ENCODE results near the gene KIDINS220. TPM values are rescaled to one million over a fixed set of nuclear protein-coding genes. Genes with fewer than 3 reads are reported as not detected.
A peak's percentile ranks its signal among the peaks of the same experiment; 100 is the strongest.

The KIDINS220 gene
- total and polyA plus RNA-seq, 5 experiments from 2014 or later, result 19.3 to 54.1 (median 27.2) TPM

- Mint-ChIP-seq H3K36me3 (peaks cover 15 to 37% (median 18%) of the 10 kb centered on the region in 3 donors), H3K4me3 (no peak overlapping the region), H3K27me3 (no peaks in the 10 kb centered on the region), H3K4me1 (no peaks in the 10 kb centered on the region), H3K9me3 (no peaks in the 10 kb centered on the region), H3K27ac (peak overlapping the region in 1 of 10 donors; percentile 27)
- no peak for ATAC-seq
- DNase-seq, result no peak
- POLR2A ChIA-PET, result no interaction called here
Observed at GRCh38 chr2:8725838-8726237, 111.6 kb downstream of the KIDINS220 start.

- no peak for ATAC-seq
- no peaks in the 10 kb centered on the region for H3K4me1 Mint-ChIP-seq
- H3K4me3 Mint-ChIP-seq, result no peak overlapping the region
- peak overlapping the region in 2 of 10 donors; percentile 3 to 28 for H3K27ac Mint-ChIP-seq
- H3K27me3 Mint-ChIP-seq, result no peaks in the 10 kb centered on the region
- peaks cover 0 to 11% (median 0%) of the 10 kb centered on the region in 3 donors for H3K36me3 Mint-ChIP-seq
- POLR2A ChIA-PET, result no interaction called here
- H3K9me3 Mint-ChIP-seq, result no peaks in the 10 kb centered on the region
- DNase-seq, result no peak
Observed at GRCh38 chr2:8722986-8723385, 114.4 kb downstream of the KIDINS220 start.

- Mint-ChIP-seq H3K36me3 (peaks cover 0 to 4% (median 0%) of the 10 kb centered on the region in 3 donors), H3K27ac (no peak overlapping the region), H3K9me3 (peaks cover 0 to 4% (median 0%) of the 10 kb centered on the region in 9 donors), H3K4me1 (no peaks in the 10 kb centered on the region), H3K4me3 (no peak overlapping the region), H3K27me3 (no peaks in the 10 kb centered on the region)
- DNase-seq (no peak), ATAC-seq (no peak)
- POLR2A ChIA-PET, result no interaction called here
Observed at GRCh38 chr2:8721410-8721809, 116.0 kb downstream of the KIDINS220 start.

DNA sequence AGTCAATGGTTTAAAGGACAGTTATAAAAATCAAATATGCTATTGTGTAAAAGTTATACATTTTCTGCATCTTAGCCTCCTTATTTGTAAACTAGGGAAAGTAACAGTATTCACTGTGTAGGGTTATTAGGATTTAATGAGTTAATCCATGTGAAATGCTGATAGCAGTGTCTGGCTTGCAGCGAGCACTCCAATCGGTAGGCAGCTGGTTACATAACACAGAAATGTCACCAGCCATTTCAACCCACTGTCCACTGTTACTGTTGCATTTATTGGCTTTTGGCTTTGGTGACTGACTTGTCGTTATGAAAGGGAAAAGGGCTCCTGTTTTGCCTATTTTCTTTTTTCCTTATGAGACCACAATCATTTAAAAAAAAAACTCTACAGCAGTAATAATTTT, 116.7 kb downstream of the KIDINS220 start:
- no peak overlapping the region for H3K27ac Mint-ChIP-seq
- H3K36me3 Mint-ChIP-seq, result peaks cover 0 to 5% (median 0%) of the 10 kb centered on the region in 3 donors
- POLR2A ChIA-PET, result no interaction called here
- DNase-seq (no peak), ATAC-seq (no peak)
- no peak overlapping the region for H3K4me3 Mint-ChIP-seq
- H3K4me1 Mint-ChIP-seq, result no peaks in the 10 kb centered on the region
- H3K9me3 Mint-ChIP-seq, result peaks cover 0 to 7% (median 4%) of the 10 kb centered on the region in 9 donors
- H3K27me3 Mint-ChIP-seq, result peaks cover 0 to 5% (median 0%) of the 10 kb centered on the region in 5 donors

- DNase-seq, result no peak
- Mint-ChIP-seq H3K27ac (no peak overlapping the region), H3K36me3 (peaks cover 0 to 7% (median 0%) of the 10 kb centered on the region in 3 donors), H3K27me3 (peaks cover 0 to 10% (median 2%) of the 10 kb centered on the region in 5 donors), H3K4me1 (no peaks in the 10 kb centered on the region), H3K4me3 (no peak overlapping the region), H3K9me3 (peaks cover 0 to 12% (median 6%) of the 10 kb centered on the region in 9 donors)
- POLR2A ChIA-PET, result no interaction called here
- no peak for ATAC-seq
Observed at GRCh38 chr2:8719528-8719927, 117.9 kb downstream of the KIDINS220 start.

DNA sequence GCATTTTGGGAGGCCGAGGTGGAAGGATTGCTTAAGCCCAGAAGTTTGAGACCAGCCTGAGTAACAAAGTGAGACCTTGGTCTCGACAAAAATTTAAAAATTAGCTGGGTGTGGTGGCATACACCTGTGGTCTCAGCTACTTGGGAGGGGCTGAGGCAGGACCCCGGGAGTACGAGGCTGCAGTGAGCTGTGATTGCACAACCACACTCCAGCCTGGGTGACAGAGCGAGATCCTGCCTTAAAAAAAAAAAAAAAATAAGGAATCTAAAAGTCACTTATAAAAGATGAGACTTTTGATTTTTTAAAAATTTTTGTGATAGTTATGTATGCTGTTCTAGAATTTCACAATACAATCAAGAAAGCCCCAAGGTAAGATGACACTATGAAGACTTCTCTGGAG, 122.4 kb downstream of the KIDINS220 start:
- peaks cover 4 to 31% (median 12%) of the 10 kb centered on the region in 5 donors for H3K27me3 Mint-ChIP-seq
- H3K27ac Mint-ChIP-seq, result no peak overlapping the region
- DNase-seq (no peak), ATAC-seq (no peak)
- peaks cover 0 to 7% (median 0%) of the 10 kb centered on the region in 3 donors for H3K36me3 Mint-ChIP-seq
- POLR2A ChIA-PET, result no interaction called here
- peaks cover 0 to 12% (median 6%) of the 10 kb centered on the region in 9 donors for H3K9me3 Mint-ChIP-seq
- no peaks in the 10 kb centered on the region for H3K4me1 Mint-ChIP-seq
- H3K4me3 Mint-ChIP-seq, result no peak overlapping the region

DNA sequence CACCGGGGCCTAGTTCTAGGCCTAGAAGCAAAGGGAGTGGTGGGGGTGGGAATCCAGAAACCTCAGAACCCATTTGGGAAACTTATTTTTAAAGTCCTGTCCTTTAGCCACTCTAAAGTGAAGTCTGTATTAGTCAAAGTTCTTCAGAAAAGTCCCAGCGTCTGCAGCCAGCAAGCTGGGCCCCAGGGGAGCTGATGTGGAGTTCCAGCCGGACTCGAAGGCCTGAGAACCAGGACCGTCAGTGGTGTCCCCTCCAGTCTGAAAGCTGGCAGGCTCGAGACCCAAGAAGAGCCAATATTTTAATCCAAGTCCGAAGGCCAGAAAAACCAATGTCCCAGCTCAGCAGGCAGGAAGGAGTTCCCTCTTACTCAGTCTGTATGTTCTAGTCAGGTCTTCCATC, 123.1 kb downstream of the KIDINS220 start:
- Mint-ChIP-seq H3K4me1 (no peaks in the 10 kb centered on the region), H3K27me3 (peaks cover 8 to 38% (median 12%) of the 10 kb centered on the region in 5 donors), H3K36me3 (peaks cover 0 to 7% (median 0%) of the 10 kb centered on the region in 3 donors), H3K4me3 (no peak overlapping the region), H3K27ac (no peak overlapping the region), H3K9me3 (peaks cover 0 to 12% (median 6%) of the 10 kb centered on the region in 9 donors)
- POLR2A ChIA-PET, result no interaction called here
- ATAC-seq (no peak), DNase-seq (no peak)

GRCh38 chr2:8710951-8711350, 126.5 kb downstream of the KIDINS220 start:
- Mint-ChIP-seq H3K9me3 (peaks cover 0 to 7% (median 4%) of the 10 kb centered on the region in 9 donors), H3K27me3 (peaks cover 8 to 37% (median 16%) of the 10 kb centered on the region in 5 donors), H3K4me3 (no peak overlapping the region), H3K4me1 (no peaks in the 10 kb centered on the region), H3K27ac (no peak overlapping the region), H3K36me3 (peaks cover 0 to 5% (median 0%) of the 10 kb centered on the region in 3 donors)
- ATAC-seq (no peak), DNase-seq (no peak)
- POLR2A ChIA-PET, result no interaction called here

- POLR2A ChIA-PET, result no interaction called here
- Mint-ChIP-seq H3K27me3 (peaks cover 5 to 30% (median 16%) of the 10 kb centered on the region in 5 donors), H3K27ac (no peak overlapping the region), H3K36me3 (no peaks in the 10 kb centered on the region), H3K4me3 (no peak overlapping the region), H3K4me1 (no peaks in the 10 kb centered on the region), H3K9me3 (no peaks in the 10 kb centered on the region)
- DNase-seq (no peak), ATAC-seq (no peak)
Observed at GRCh38 chr2:8709611-8710010, 127.8 kb downstream of the KIDINS220 start.

DNA sequence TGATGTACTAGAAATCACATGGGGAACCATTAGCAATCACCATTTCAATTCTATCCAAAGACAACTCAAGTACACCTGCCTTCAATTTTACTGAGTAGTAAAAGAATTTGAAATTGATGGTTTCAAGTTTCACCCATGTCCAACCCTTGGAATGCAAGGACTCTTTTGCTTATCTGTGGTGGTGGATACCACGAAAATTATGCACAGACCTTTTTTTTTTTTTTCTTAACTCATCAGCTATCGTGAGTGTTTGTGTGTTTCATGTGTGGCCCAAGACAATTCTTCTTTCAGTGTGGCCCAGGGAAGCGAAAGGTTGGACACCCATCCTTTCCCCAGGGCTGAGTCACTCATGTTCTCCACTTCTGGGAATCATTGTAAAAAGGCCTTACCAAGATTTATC, 132.5 kb downstream of the KIDINS220 start:
- Mint-ChIP-seq H3K27me3 (peaks cover 0 to 8% (median 6%) of the 10 kb centered on the region in 5 donors), H3K4me3 (no peak overlapping the region), H3K9me3 (no peaks in the 10 kb centered on the region), H3K27ac (no peak overlapping the region), H3K36me3 (no peaks in the 10 kb centered on the region), H3K4me1 (no peaks in the 10 kb centered on the region)
- POLR2A ChIA-PET, result no interaction called here
- ATAC-seq (no peak), DNase-seq (no peak)

DNA sequence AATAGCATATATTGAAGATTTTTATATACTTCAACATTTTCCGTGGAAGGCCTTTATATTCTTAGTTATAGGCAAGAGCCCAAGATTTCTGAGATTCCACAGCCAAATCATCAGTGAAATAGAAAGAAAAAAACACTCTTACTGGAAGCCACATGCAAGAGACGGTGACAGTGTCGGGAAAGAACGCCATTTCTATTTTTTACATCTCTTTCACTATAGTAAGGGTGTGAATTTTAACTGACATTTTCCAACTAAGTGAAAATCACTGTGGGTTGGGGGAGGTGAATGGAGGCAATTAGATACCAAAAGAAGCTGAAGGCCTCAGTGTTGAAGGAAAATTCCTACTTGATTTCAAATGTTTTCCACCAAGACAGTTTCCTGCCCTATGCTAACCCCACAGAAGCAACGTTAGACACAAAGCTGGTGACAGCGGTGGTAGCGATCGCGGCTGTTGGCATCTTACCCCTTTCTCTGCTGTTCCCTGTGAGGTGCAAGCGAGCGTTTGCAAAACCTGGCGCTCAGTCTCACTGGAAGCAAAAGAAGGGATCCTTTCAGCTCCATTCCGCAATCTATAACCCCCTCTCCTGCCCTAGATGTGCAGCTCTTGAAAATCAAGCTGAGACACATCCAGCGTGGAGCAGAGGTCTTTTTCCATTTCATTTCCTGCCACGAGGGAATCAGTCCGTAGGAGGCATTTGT, 135.6 kb downstream of the KIDINS220 start:
- DNase-seq, result no peak
- Mint-ChIP-seq H3K27me3 (no peaks in the 10 kb centered on the region), H3K27ac (no peak overlapping the region), H3K4me3 (no peak overlapping the region), H3K4me1 (no peaks in the 10 kb centered on the region), H3K9me3 (peaks cover 0 to 12% (median 0%) of the 10 kb centered on the region in 9 donors), H3K36me3 (peaks cover 0 to 1% (median 0%) of the 10 kb centered on the region in 3 donors)
- ATAC-seq, result no peak
- POLR2A ChIA-PET, result no interaction called here

DNA sequence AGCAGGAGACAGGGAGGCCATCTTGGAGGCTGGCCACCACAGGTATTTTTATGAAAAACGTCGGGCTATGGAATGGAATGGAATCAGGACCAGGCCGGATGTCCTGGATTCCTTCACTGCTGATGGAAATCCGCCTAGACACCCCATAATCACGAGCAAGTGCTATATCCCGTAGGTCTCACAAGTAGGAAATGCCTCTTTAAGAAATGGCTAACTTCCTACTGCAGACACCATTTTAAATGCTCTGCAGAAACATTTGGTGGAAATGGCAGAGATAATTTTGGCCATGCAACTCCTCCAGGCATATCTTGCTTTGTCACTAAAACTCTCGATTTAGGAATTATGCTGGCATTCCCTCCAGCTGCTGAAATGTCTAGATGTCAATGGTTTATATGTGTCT, 137.6 kb downstream of the KIDINS220 start:
- ATAC-seq, result no peak
- Mint-ChIP-seq H3K27me3 (peaks cover 0 to 2% (median 0%) of the 10 kb centered on the region in 5 donors), H3K27ac (no peak overlapping the region), H3K4me3 (no peak overlapping the region), H3K4me1 (no peaks in the 10 kb centered on the region), H3K36me3 (peaks cover 0 to 6% (median 0%) of the 10 kb centered on the region in 3 donors), H3K9me3 (peaks cover 0 to 16% (median 0%) of the 10 kb centered on the region in 9 donors)
- DNase-seq, result no peak
- POLR2A ChIA-PET, result no interaction called here

DNA sequence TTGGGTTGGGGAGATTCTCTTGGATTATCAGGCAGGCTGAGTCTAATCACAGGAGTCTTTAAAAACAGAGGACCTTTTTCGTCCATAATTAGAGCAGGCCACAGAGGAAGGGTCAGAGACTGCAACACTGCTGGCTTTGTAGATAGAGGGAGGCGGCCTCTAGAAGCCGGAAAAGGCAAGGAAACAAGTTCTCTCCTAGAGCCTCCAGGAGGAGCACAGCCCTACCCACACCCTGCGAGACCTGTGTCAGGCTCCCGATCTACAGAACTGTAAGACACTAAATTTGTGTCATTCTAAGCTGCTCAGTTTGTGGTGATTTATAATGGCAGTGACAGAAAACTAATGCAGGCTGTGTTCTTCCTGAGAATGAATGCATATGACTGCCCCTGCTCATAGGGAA, 140.2 kb downstream of the KIDINS220 start:
- POLR2A ChIA-PET, result no interaction called here
- DNase-seq, result no peak
- peaks cover 0 to 16% (median 0%) of the 10 kb centered on the region in 9 donors for H3K9me3 Mint-ChIP-seq
- peak overlapping the region in 1 of 10 donors; percentile 4 for H3K27ac Mint-ChIP-seq
- H3K36me3 Mint-ChIP-seq, result peaks cover 0 to 6% (median 0%) of the 10 kb centered on the region in 3 donors
- peaks cover 1 to 12% (median 8%) of the 10 kb centered on the region in 5 donors for H3K27me3 Mint-ChIP-seq
- peaks cover 2 to 10% (median 7%) of the 10 kb centered on the region in 4 donors for H3K4me1 Mint-ChIP-seq
- H3K4me3 Mint-ChIP-seq, result no peak overlapping the region
- no peak for ATAC-seq

All from naive thymus-derived CD8-positive, alpha-beta T cell (primary cell).